SK-N-SH (cell line): ENCODE measurements around the gene PSMD8. TPM values are rescaled to one million over a fixed set of nuclear protein-coding genes. Genes with fewer than 3 reads are reported as not detected.

ENCODE experiments used
- CTCF ChIA-PET: fragments of 300-600, 350-600 bp; formaldehyde crosslinking; extraction: SDS; loops from one replicate; lab custom pipeline; 2021; lab: Yijun Ruan, JAX
- POLR2A ChIA-PET: fragments of 350-600 bp; sonication (Branson Sonifier 250); formaldehyde crosslinking; extraction: SDS; loops from one replicate; lab custom pipeline; 2020; ENCODE audit warnings: antibody characterized with exemption, inconsistent platforms; lab: Yijun Ruan, JAX
- DNase-seq: peaks from one replicate; pipeline ENCODE4 v3.0.0; 2012
- H2AFZ ChIP-seq: fragments of 200-600 bp; sonication (generic); 2 replicates; pipeline ENCODE4 v1.8.1; 2016; ENCODE audit warnings: antibody characterized with exemption, mild to moderate bottlenecking, low read depth
- H3F3A ChIP-seq: fragments of 200-600 bp; sonication (generic); replicated peaks from 2 replicates; pipeline ENCODE3; 2016; ENCODE audit warnings: antibody characterized with exemption, mild to moderate bottlenecking; ENCODE audit not compliant: insufficient read depth
- H3K27ac ChIP-seq, 2 experiments: fragments of 200-500 bp in 1 of 2; fragments of 200-600 bp in 1 of 2; sonication (Bioruptor generic) in 1 of 2; sonication (generic), shearing (Covaris generic) in 1 of 2; 2 replicates each; pipeline versions ENCODE4 v1.5.1 to v1.6.1; 2014 to 2016; ENCODE audit warnings: low read depth in 2 of 2, inconsistent platforms in 1 of 2, low read length in 1 of 2, mild to moderate bottlenecking in 1 of 2, mixed read lengths in 1 of 2
- H3K27me3 ChIP-seq: fragments of 200-600 bp; sonication (generic), shearing (Covaris generic); 2 replicates; pipeline ENCODE4 v1.6.1; 2016; ENCODE audit warnings: mixed run types; ENCODE audit not compliant: insufficient read depth
- H3K36me3 ChIP-seq, 2 experiments: fragments of 200-500 bp in 1 of 2; fragments of 200-600 bp in 1 of 2; sonication (Bioruptor generic) in 1 of 2; sonication (generic) in 1 of 2; replicated peaks in 1 of 2; 2 replicates each; pipeline versions ENCODE3 to v1.5.1; 2014 to 2016; ENCODE audit warnings: low read length in 1 of 2, mild to moderate bottlenecking in 1 of 2; ENCODE audit not compliant: insufficient read depth in 2 of 2, control insufficient read depth in 1 of 2
- H3K4me1 ChIP-seq, 2 experiments: fragments of 200-500 bp in 1 of 2; fragments of 200-600 bp in 1 of 2; sonication (Bioruptor generic) in 1 of 2; sonication (generic), shearing (Covaris generic) in 1 of 2; 2 replicates each; pipeline versions ENCODE4 v1.5.1 to v1.6.1; 2014 to 2016; ENCODE audit warnings: low read depth in 1 of 2, low read length in 1 of 2, mixed run types in 1 of 2; ENCODE audit not compliant: insufficient read depth in 2 of 2, control insufficient read depth in 1 of 2
- H3K4me2 ChIP-seq: fragments of 200-600 bp; sonication (generic), shearing (Covaris generic); 2 replicates; pipeline ENCODE4 v1.6.1; 2017; ENCODE audit warnings: mixed run types
- H3K4me3 ChIP-seq, 2 experiments: fragments of 200-500 bp in 1 of 2; fragments of 200-600 bp in 1 of 2; sonication (Bioruptor generic) in 1 of 2; sonication (generic), shearing (Covaris generic) in 1 of 2; 2 replicates each; pipeline versions ENCODE4 v1.5.1 to v1.8.1; 2014 to 2016; ENCODE audit warnings: low read depth in 2 of 2, inconsistent platforms in 1 of 2, low read length in 1 of 2, mild to moderate bottlenecking in 1 of 2, mixed read lengths in 1 of 2, moderate library complexity in 1 of 2
- H3K79me2 ChIP-seq: fragments of 200-600 bp; sonication (generic); 2 replicates; pipeline ENCODE4 v1.8.1; 2017; ENCODE audit warnings: mild to moderate bottlenecking; ENCODE audit not compliant: insufficient read depth
- H3K9ac ChIP-seq: fragments of 200-600 bp; sonication (generic); 2 replicates; pipeline ENCODE4 v1.6.1; 2017; ENCODE audit warnings: mixed run types
- H3K9me2 ChIP-seq: fragments of 200-600 bp; sonication (generic); 2 replicates; pipeline ENCODE4 v1.6.1; 2017; ENCODE audit warnings: mixed run types
- H3K9me3 ChIP-seq: fragments of 200-600 bp; sonication (generic); 2 replicates; pipeline ENCODE4 v1.6.1; 2017; ENCODE audit warnings: mixed run types, mild to moderate bottlenecking, moderate library complexity
- H4K20me1 ChIP-seq: fragments of 200-600 bp; sonication (generic); 2 replicates; pipeline ENCODE4 v1.6.1; 2017; ENCODE audit warnings: mild to moderate bottlenecking, mixed run types; ENCODE audit not compliant: insufficient read depth
- CHD2 ChIP-seq: fragments of 150-350 bp; IDR thresholded peaks from 2 replicates; pipeline ENCODE4 v1.6.1; 2018; ENCODE audit warnings: low read length; ENCODE audit not compliant: partially characterized antibody
- ELF1 ChIP-seq: IDR thresholded peaks from 2 replicates; pipeline ENCODE4 v1.4.0; 2012
- EP300 ChIP-seq, 2 experiments: IDR thresholded peaks; 2 replicates each; pipeline versions ENCODE4 v1.4.0 to v1.6.1; 2012; ENCODE audit warnings: borderline replicate concordance in 1 of 2, low read depth in 1 of 2, low read length in 1 of 2
- FOSL2 ChIP-seq: IDR thresholded peaks from 2 replicates; pipeline ENCODE4 v1.4.0; 2012; ENCODE audit warnings: low read depth, mild to moderate bottlenecking, moderate library complexity, borderline replicate concordance
- FOXJ3 ChIP-seq: sonication (generic); formaldehyde crosslinking; IDR thresholded peaks from 2 replicates; pipeline ENCODE4 v1.5.1; 2020; ENCODE audit warnings: mild to moderate bottlenecking, missing genetic modification reagents
- GABPA ChIP-seq: IDR thresholded peaks from 2 replicates; pipeline ENCODE4 v1.4.0; 2012; ENCODE audit warnings: low read depth, mild to moderate bottlenecking
- GATA2 ChIP-seq: sonication (generic); formaldehyde crosslinking; IDR thresholded peaks from 2 replicates; pipeline ENCODE4 v1.5.0; 2020; ENCODE audit warnings: mild to moderate bottlenecking, missing genetic modification reagents
- IRF3 ChIP-seq: fragments of 150-350 bp; IDR thresholded peaks from 2 replicates; pipeline ENCODE4 v1.6.1; 2016; ENCODE audit warnings: mild to moderate bottlenecking, low read depth, low read length
- JUND ChIP-seq: IDR thresholded peaks from 2 replicates; pipeline ENCODE4 v1.4.0; 2012
- MEF2A ChIP-seq: IDR thresholded peaks from 2 replicates; pipeline ENCODE4 v1.4.0; 2012; ENCODE audit warnings: low read depth, borderline replicate concordance
- MXI1 ChIP-seq: IDR thresholded peaks from 2 replicates; pipeline ENCODE4 v1.6.1; 2012; ENCODE audit warnings: mild to moderate bottlenecking, low read depth, low read length, improper control_type of control experiment
- NRF1 ChIP-seq: IDR thresholded peaks from 2 replicates; pipeline ENCODE4 v1.6.1; 2012; ENCODE audit warnings: low read depth, mild to moderate bottlenecking, low read length
- RFX5 ChIP-seq: IDR thresholded peaks from 2 replicates; pipeline ENCODE4 v1.6.1; 2012; ENCODE audit warnings: mild to moderate bottlenecking, improper control_type of control experiment, low read length
- SMC3 ChIP-seq: IDR thresholded peaks from 2 replicates; pipeline ENCODE4 v1.6.1; 2012; ENCODE audit warnings: low read depth, low read length, improper control_type of control experiment
- TAF1 ChIP-seq: IDR thresholded peaks from 2 replicates; pipeline ENCODE4 v1.6.1; 2012; ENCODE audit warnings: low read depth, mild to moderate bottlenecking, low read length, moderate library complexity, borderline replicate concordance
- TCF12 ChIP-seq: IDR thresholded peaks from 2 replicates; pipeline ENCODE4 v1.4.0; 2012
- USF2 ChIP-seq: fragments of 150-350 bp; IDR thresholded peaks from 2 replicates; pipeline ENCODE4 v1.6.1; 2017; ENCODE audit warnings: antibody characterized with exemption, low read length, low read depth, borderline replicate concordance
- YY1 ChIP-seq: IDR thresholded peaks from 2 replicates; pipeline ENCODE4 v1.4.0; 2012; ENCODE audit warnings: low read depth, mild to moderate bottlenecking
- WGBS: methylation state at CpG from one replicate; pipeline ENCODE4 v1.1.6; 2017; ENCODE audit warnings: low lambda C conversion rate; 5-methylcytosine and 5-hydroxymethylcytosine counted together
- polyA plus RNA-seq, 3 experiments: library from polyadenylated mRNA; depleted of rRNA; stranded (reverse); fragments of >200 nt; gene quantifications; 2 replicates each; pipeline ENCODE4 v1.2.3, GENCODE V29; 2012
- TF ChIP-seq, protein P1 (sequence below): IDR thresholded peaks from 2 replicates; pipeline ENCODE4 v1.4.0; 2012; ENCODE audit warnings: low read depth, borderline replicate concordance
- TF ChIP-seq, protein P2 (sequence below): IDR thresholded peaks from 2 replicates; pipeline ENCODE4; 2012

PSMD8 gene
- polyA plus RNA-seq, 1 of the 3 experiments (the other 2 are of a cell fraction) = 400 TPM

DNA sequence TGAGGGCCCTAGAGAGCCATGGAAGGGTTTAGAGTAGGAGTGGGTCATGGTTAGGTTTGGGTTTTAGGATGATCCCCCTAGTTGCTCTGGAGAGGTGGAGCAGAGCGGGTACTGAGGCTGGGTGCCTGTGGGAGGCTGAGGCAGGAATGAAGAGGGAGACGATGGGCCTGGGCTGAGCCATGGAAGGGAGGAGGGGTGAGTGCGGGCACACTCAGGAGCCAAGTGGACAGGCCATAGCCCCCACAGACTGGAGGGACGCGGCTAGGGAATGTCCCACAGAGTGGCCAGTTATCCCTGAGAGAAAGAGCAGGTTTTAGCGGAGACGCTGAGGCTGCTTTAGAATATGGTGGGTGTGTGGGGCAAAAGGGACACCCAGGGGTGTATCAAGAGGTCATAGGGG is 44.7 kb upstream of the PSMD8 start:
- Histone ChIP-seq H3K79me2 (no peaks in the 10 kb centered on the region), H3K9me2 (no peaks in the 10 kb centered on the region), H3K4me2 (no peak overlapping the region), H2AFZ (no peak overlapping the region)
- DNase-seq = no peak
- TF ChIP-seq FOXJ3 (CRISPR knock-in tag) (no peak), SMC3 (no peak), CHD2 (no peak), EP300 (IDR thresholded peaks at IDR 0.05; ENCODE audit: borderline replicate concordance in 1 of 2, low read depth in 1 of 2, low read length in 1 of 2) (no peak), ELF1 (no peak), USF2 (no peak), YY1 (no peak), NRF1 (no peak), MXI1 (no peak), MEF2A (no peak), JUND (no peak), FOSL2 (no peak), TCF12 (no peak), GATA2 (CRISPR knock-in tag) (no peak), TAF1 (no peak), RFX5 (no peak), GABPA (no peak), IRF3 (no peak)
- TF ChIP-seq, protein P1, sequence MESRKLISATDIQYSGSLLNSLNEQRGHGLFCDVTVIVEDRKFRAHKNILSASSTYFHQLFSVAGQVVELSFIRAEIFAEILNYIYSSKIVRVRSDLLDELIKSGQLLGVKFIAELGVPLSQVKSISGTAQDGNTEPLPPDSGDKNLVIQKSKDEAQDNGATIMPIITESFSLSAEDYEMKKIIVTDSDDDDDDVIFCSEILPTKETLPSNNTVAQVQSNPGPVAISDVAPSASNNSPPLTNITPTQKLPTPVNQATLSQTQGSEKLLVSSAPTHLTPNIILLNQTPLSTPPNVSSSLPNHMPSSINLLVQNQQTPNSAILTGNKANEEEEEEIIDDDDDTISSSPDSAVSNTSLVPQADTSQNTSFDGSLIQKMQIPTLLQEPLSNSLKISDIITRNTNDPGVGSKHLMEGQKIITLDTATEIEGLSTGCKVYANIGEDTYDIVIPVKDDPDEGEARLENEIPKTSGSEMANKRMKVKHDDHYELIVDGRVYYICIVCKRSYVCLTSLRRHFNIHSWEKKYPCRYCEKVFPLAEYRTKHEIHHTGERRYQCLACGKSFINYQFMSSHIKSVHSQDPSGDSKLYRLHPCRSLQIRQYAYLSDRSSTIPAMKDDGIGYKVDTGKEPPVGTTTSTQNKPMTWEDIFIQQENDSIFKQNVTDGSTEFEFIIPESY = no peak
- TF ChIP-seq, protein P2, sequence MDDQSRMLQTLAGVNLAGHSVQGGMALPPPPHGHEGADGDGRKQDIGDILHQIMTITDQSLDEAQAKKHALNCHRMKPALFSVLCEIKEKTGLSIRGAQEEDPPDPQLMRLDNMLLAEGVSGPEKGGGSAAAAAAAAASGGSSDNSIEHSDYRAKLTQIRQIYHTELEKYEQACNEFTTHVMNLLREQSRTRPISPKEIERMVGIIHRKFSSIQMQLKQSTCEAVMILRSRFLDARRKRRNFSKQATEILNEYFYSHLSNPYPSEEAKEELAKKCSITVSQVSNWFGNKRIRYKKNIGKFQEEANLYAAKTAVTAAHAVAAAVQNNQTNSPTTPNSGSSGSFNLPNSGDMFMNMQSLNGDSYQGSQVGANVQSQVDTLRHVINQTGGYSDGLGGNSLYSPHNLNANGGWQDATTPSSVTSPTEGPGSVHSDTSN = no peak
- TF ChIP-seq, all 33 proteins: peak for 0
- Histone ChIP-seq H3K4me1 (no peaks in the 10 kb centered on the region), H3K4me3 (no peak overlapping the region), H3K9me3 (no peaks in the 10 kb centered on the region), H3K27me3 (no peaks in the 10 kb centered on the region), H3F3A (no peaks in the 10 kb centered on the region), H3K27ac (no peak overlapping the region), H3K36me3 (no peaks in the 10 kb centered on the region), H4K20me1 (no peaks in the 10 kb centered on the region), H3K9ac (no peak overlapping the region)
- 91% methylated on average over 7 of the region's 7 CpGs for WGBS
- ChIA-PET CTCF (interaction anchor here (0.6 to 7.1 kb wide), 3 partner anchors 77 to 427 kb away, joined by 3 to 46 read pairs (median 31); no protein-coding TSS in a partner anchor), POLR2A (no interaction called here)
